Kidney (tissue), 14 donors: ENCODE data around the gene WNT3. TPM values are rescaled to one million over a fixed set of nuclear protein-coding genes. Genes with fewer than 3 reads are reported as not detected.

Source experiments
- DNase-seq, 5 donors: peaks; one replicate each; pipeline ENCODE4 v3.0.0-alpha.2; 2013 to 2020
- FAIRE-seq: peaks from 2 replicates; lab custom pipeline; 2012; peaks lifted over from hg19 to GRCh38; lab: Jason Lieb, UNC
- H3K27ac ChIP-seq, 2 donors: one replicate each; pipeline ENCODE4 v1.7.0; 2013; ENCODE audit warnings: low read depth in 2 of 2, low read length in 2 of 2, inconsistent platforms in 1 of 2
- H3K27me3 ChIP-seq: one replicate; pipeline ENCODE4 v1.7.1; 2013; ENCODE audit warnings: low read length, inconsistent platforms; ENCODE audit not compliant: control insufficient read depth, insufficient read depth
- H3K36me3 ChIP-seq, 3 donors: one replicate each; pipeline versions ENCODE4 v1.7.0 to v1.7.1; 2013; ENCODE audit warnings: low read length in 3 of 3, control low read depth in 1 of 3, inconsistent platforms in 1 of 3; ENCODE audit not compliant: insufficient read depth in 3 of 3, control insufficient read depth in 2 of 3
- H3K4me1 ChIP-seq, 3 donors: one replicate each; pipeline versions ENCODE4 v1.7.0 to v1.7.1; 2013; ENCODE audit warnings: low read length in 3 of 3, inconsistent platforms in 1 of 3, low read depth in 1 of 3; ENCODE audit not compliant: control insufficient read depth in 2 of 3, insufficient read depth in 2 of 3
- H3K4me3 ChIP-seq, 3 donors: one replicate each; pipeline versions ENCODE4 v1.7.0 to v1.8.1; 2013; ENCODE audit warnings: low read length in 3 of 3, control low read depth in 1 of 3, inconsistent platforms in 1 of 3
- H3K9ac ChIP-seq, 3 donors: one replicate each; pipeline versions ENCODE4 v1.7.0 to v1.7.1; 2013; ENCODE audit warnings: low read length in 3 of 3, control low read depth in 1 of 3, inconsistent platforms in 1 of 3
- H3K9me3 ChIP-seq, 3 donors: one replicate each; pipeline versions ENCODE4 v1.7.0 to v1.7.1; 2013; ENCODE audit warnings: low read length in 3 of 3, control low read depth in 1 of 3, inconsistent platforms in 1 of 3; ENCODE audit not compliant: control insufficient read depth in 2 of 3, insufficient read depth in 1 of 3
- CTCF ChIP-seq: IDR thresholded peaks from 3 replicates; pipeline ENCODE4 v1.5.1; 2012; ENCODE audit warnings: mild to moderate bottlenecking, moderate library complexity, borderline replicate concordance; ENCODE audit not compliant: insufficient read depth; ENCODE audit errors: extremely low read depth
- intact Hi-C: fragments of 100-400 bp; cut with DNase I; formaldehyde crosslinking; loops from one replicate; pipeline ENCODE4 v1.11.1; 2022
- polyA plus RNA-seq: library from polyadenylated mRNA; stranded (reverse); fragments of 350-450 nt; fragmentation: Illumina TruSeq; extraction: RNeasy Lipid Tissue Mini Kit (QIAGEN cat#74804); gene quantifications from one replicate; pipeline ENCODE4 v1.2.3, GENCODE V29; 2014; ENCODE audit warnings: low read depth, low replicate concordance; ENCODE audit not compliant: insufficient read depth
- total RNA-seq: library from RNA; stranded (reverse); fragmentation: NEBNext Ultra II Directional; extraction: Animal tissue kit (Norgen Biotek cat#: 25700); gene quantifications from one replicate; pipeline ENCODE4 v1.2.1, GENCODE V29; 2021
- donor health status: control.
- donor health status: control.
- donor health status: control.
- donor health status: control.
- donor health status: control.
- donor health status: DM: yes; HTN: yes; CAD: no.
- donor health status: Normal renal cell carcinoma (clear cell type).

The WNT3 gene
- total and polyA plus RNA-seq, 2 donors from 2014 or later: 0.38 to 1.3 TPM

DNA sequence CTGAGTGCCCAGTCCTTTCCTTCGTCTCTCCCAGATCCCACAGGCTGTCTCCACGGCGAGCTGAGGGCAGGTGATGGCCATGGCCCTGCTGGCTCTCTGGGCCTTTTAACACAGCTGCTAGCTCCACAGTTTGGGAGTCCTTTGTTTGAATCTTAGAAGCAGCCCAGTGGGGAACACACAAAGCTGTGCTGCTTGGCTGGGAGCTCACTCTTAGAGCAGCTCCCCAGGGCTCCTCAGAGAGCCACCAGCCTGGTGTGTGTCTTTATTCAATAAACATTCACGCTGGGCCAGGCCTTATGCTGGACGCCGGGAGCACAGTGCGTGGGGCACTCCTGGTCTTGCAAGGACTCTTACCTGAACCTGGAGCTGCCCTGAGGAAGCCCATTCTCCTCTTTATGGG, 29.7 kb downstream of the WNT3 start:
- no peaks in the 10 kb centered on the region for H3K27me3 ChIP-seq
- no peak overlapping the region for H3K9ac ChIP-seq
- TF ChIP-seq CTCF: no peak
- no peak for FAIRE-seq
- no peaks in the 10 kb centered on the region for H3K4me1 ChIP-seq
- no peaks in the 10 kb centered on the region for H3K36me3 ChIP-seq
- no peak for DNase-seq
- no peak overlapping the region for H3K27ac ChIP-seq
- peaks cover 0 to 6% (median 0%) of the 10 kb centered on the region in 3 donors for H3K9me3 ChIP-seq
- no peak overlapping the region for H3K4me3 ChIP-seq
- intact Hi-C loops: no loop called here

- no peaks in the 10 kb centered on the region for H3K27me3 ChIP-seq
- no peak overlapping the region for H3K27ac ChIP-seq
- intact Hi-C loops: no loop called here
- H3K4me3 ChIP-seq: no peak overlapping the region
- no peaks in the 10 kb centered on the region for H3K36me3 ChIP-seq
- no peaks in the 10 kb centered on the region for H3K4me1 ChIP-seq
- no peak overlapping the region for H3K9ac ChIP-seq
- DNase-seq (no peak), FAIRE-seq (no peak)
- no peak for TF ChIP-seq CTCF
- peaks cover 0 to 6% (median 0%) of the 10 kb centered on the region in 3 donors for H3K9me3 ChIP-seq
These were observed 30.2 kb downstream of the WNT3 start for GRCh38 chr17:46788300-46788699.

DNA sequence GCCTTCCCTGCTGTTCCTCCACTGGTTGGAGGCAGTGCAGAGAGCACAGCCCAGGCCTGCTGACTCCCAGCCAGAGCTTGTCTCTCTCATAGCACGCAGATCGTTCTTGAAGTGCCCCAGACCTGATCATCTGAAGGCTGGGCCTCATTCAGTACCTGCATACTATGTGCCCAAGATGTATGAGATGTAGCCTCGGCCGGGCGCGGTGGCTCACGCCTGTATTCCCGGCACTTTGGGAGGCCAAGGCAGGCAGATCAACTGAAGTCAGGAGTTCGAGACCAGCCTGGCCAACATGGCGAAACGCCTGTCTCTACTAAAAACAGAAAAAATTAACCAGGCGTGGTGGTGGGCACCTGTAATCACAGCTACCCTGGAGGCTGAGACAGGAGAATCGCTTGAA, 31.0 kb downstream of the WNT3 start:
- no peak for FAIRE-seq
- H3K36me3 ChIP-seq: no peaks in the 10 kb centered on the region
- no peak overlapping the region for H3K9ac ChIP-seq
- H3K27me3 ChIP-seq: no peaks in the 10 kb centered on the region
- no peak overlapping the region for H3K27ac ChIP-seq
- no peak overlapping the region for H3K4me3 ChIP-seq
- TF ChIP-seq CTCF: no peak
- intact Hi-C loops: no loop called here
- no peaks in the 10 kb centered on the region for H3K4me1 ChIP-seq
- no peak for DNase-seq
- H3K9me3 ChIP-seq: peaks cover 0 to 6% (median 0%) of the 10 kb centered on the region in 3 donors

DNA sequence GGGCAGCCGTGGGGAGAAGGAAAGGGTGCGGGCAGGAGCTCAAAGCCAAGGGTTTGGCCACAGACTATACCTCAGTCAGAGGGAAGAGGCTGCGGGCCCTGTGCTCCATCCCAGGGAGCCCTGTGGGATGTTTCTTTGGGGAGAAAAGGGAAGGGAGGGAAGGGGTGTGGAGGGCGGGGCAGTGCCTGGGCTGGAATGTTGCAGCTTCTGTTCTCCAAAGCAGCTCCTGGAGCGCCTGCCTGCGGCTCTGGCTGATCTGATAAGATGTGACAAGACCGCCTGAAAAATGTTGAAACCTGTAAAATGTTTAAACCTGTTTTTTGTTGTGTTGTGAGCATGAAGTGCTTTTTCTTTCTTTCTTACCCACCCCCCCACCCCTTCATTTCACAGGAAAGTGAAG, 32.8 kb downstream of the WNT3 start:
- DNase-seq (no peak), FAIRE-seq (no peak)
- intact Hi-C loops: no loop called here
- Histone ChIP-seq H3K4me1 (no peaks in the 10 kb centered on the region), H3K4me3 (no peak overlapping the region), H3K27me3 (no peaks in the 10 kb centered on the region), H3K36me3 (no peaks in the 10 kb centered on the region), H3K27ac (no peak overlapping the region), H3K9me3 (peaks cover 0 to 6% (median 0%) of the 10 kb centered on the region in 3 donors), H3K9ac (no peak overlapping the region)
- no peak for TF ChIP-seq CTCF
